IMR-90 (cell line): ENCODE data around the gene RPE. TPM values are rescaled to one million over a fixed set of nuclear protein-coding genes. Genes with fewer than 3 reads are reported as not detected.

ENCODE experiments used
- ATAC-seq: fragments of 200-7000 bp; cut with Tn5 transposase; 2 replicates; pipeline ENCODE4 v1.9.1; 2020; ENCODE audit warnings: low read depth, mild to moderate bottlenecking, moderate library complexity
- BruUV-seq: library from RNA; stranded (reverse); fragments of 400-500 nt; replicated peaks from 2 replicates; lab custom pipeline; 2021; lab: Mats Ljungman, UMichigan
- CTCF ChIA-PET: fragments of 300-600 bp; formaldehyde crosslinking; extraction: SDS; loops from one replicate; lab custom pipeline; 2021; ENCODE audit warnings: antibody characterized with exemption; lab: Yijun Ruan, JAX
- POLR2A ChIA-PET: fragments of 300-600 bp; sonication (Branson Sonifier 250); formaldehyde crosslinking; loops from one replicate; lab custom pipeline; 2022; ENCODE audit warnings: antibody characterized with exemption; ENCODE audit not compliant: unreplicated experiment; lab: Charles Lee
- DNase-seq: peaks from one replicate; pipeline ENCODE4 v3.0.0; 2013
- H2AFZ ChIP-seq: replicated peaks from 2 replicates; pipeline ENCODE3; 2013; ENCODE audit warnings: low read length, mild to moderate bottlenecking; ENCODE audit not compliant: poor library complexity
- H2AK5ac ChIP-seq: 2 replicates; pipeline ENCODE4 v1.6.1; 2013; ENCODE audit warnings: low read depth, low read length, inconsistent platforms
- H2AK9ac ChIP-seq: replicated peaks from 2 replicates; pipeline ENCODE3; 2013; ENCODE audit warnings: mild to moderate bottlenecking, low read depth, low read length, moderate library complexity; ENCODE audit not compliant: poor library complexity
- H2BK120ac ChIP-seq: 2 replicates; pipeline ENCODE4 v1.6.1; 2013; ENCODE audit warnings: low read depth, low read length, inconsistent platforms
- H2BK15ac ChIP-seq: 3 replicates; pipeline ENCODE4 v1.6.1; 2013; ENCODE audit warnings: low read depth, low read length, inconsistent platforms
- H2BK20ac ChIP-seq: 2 replicates; pipeline ENCODE4 v1.6.1; 2013; ENCODE audit warnings: low read depth, mild to moderate bottlenecking, inconsistent platforms, low read length, moderate library complexity
- H2BK5ac ChIP-seq: 2 replicates; pipeline ENCODE4 v1.6.1; 2013; ENCODE audit warnings: mild to moderate bottlenecking, low read depth, low read length, inconsistent platforms; ENCODE audit not compliant: poor library complexity, severe bottlenecking
- H3K14ac ChIP-seq: replicated peaks from 2 replicates; pipeline ENCODE4 v1.6.1; 2013; ENCODE audit warnings: low read depth, low read length, inconsistent platforms
- H3K18ac ChIP-seq: 2 replicates; pipeline ENCODE4 v1.6.1; 2013; ENCODE audit warnings: low read depth, low read length, control low read depth
- H3K23ac ChIP-seq: 2 replicates; pipeline ENCODE4 v1.6.1; 2013; ENCODE audit warnings: low read depth, low read length, inconsistent platforms
- H3K27ac ChIP-seq: 2 replicates; pipeline ENCODE4 v1.5.1; 2013; ENCODE audit warnings: mild to moderate bottlenecking, control low read depth, low read length; ENCODE audit not compliant: insufficient read depth
- H3K27me3 ChIP-seq: 2 replicates; pipeline ENCODE4 v1.6.1; 2013; ENCODE audit warnings: low read length; ENCODE audit not compliant: control insufficient read depth, insufficient read depth
- H3K36me3 ChIP-seq: 2 replicates; pipeline ENCODE4 v1.6.1; 2013; ENCODE audit warnings: low read length, mixed read lengths; ENCODE audit not compliant: control insufficient read depth, insufficient read depth
- H3K4ac ChIP-seq: 2 replicates; pipeline ENCODE4 v1.6.1; 2013; ENCODE audit warnings: low read depth, low read length, inconsistent platforms
- H3K4me1 ChIP-seq: 2 replicates; pipeline ENCODE4 v1.6.1; 2013; ENCODE audit warnings: low read length, mixed read lengths; ENCODE audit not compliant: control insufficient read depth, insufficient read depth
- H3K4me2 ChIP-seq: 2 replicates; pipeline ENCODE4 v1.6.1; 2013; ENCODE audit warnings: low read depth, mild to moderate bottlenecking, control low read depth, low read length, moderate library complexity
- H3K4me3 ChIP-seq: 2 replicates; pipeline ENCODE4 v1.5.1; 2013; ENCODE audit warnings: low read depth, mild to moderate bottlenecking, control low read depth, low read length, moderate library complexity; ENCODE audit not compliant: insufficient read depth
- H3K56ac ChIP-seq: 2 replicates; pipeline ENCODE4 v1.6.1; 2013; ENCODE audit warnings: low read length, inconsistent platforms; ENCODE audit not compliant: insufficient read depth; ENCODE audit errors: extremely low read depth
- H3K79me1 ChIP-seq, 2 experiments: 2 replicates each; pipeline ENCODE4 v1.6.1; 2013; ENCODE audit warnings: low read length in 2 of 2, inconsistent platforms in 1 of 2, low read depth in 1 of 2
- H3K9ac ChIP-seq: 2 replicates; pipeline ENCODE4 v1.6.1; 2013; ENCODE audit warnings: low read depth, low read length, control low read depth
- H3K9me1 ChIP-seq: 2 replicates; pipeline ENCODE4 v1.6.1; 2013; ENCODE audit warnings: low read length, inconsistent platforms; ENCODE audit not compliant: insufficient read depth
- H3K9me3 ChIP-seq: 2 replicates; pipeline ENCODE4 v1.6.1; 2013; ENCODE audit warnings: low read length; ENCODE audit not compliant: control insufficient read depth, insufficient read depth
- H4K20me1 ChIP-seq: 2 replicates; pipeline ENCODE4 v1.6.1; 2013; ENCODE audit warnings: low read length, inconsistent platforms; ENCODE audit not compliant: insufficient read depth
- H4K5ac ChIP-seq: 2 replicates; pipeline ENCODE4 v1.6.1; 2013; ENCODE audit warnings: mild to moderate bottlenecking, low read depth, low read length, control low read depth
- H4K8ac ChIP-seq, 2 experiments: 2 replicates each; pipeline ENCODE4 v1.6.1; 2013; ENCODE audit warnings: low read depth in 2 of 2, low read length in 2 of 2, control low read depth in 1 of 2, inconsistent platforms in 1 of 2
- H4K91ac ChIP-seq: 2 replicates; pipeline ENCODE4 v1.6.1; 2013; ENCODE audit warnings: low read depth, low read length, inconsistent platforms; ENCODE audit not compliant: insufficient read depth
- BHLHE40 ChIP-seq: fragments of 150-350 bp; IDR thresholded peaks from 2 replicates; pipeline ENCODE4 v1.6.1; 2016; ENCODE audit warnings: mild to moderate bottlenecking, low read depth, low read length
- CEBPB ChIP-seq: IDR thresholded peaks from 2 replicates; pipeline ENCODE4 v1.6.1; 2012; ENCODE audit warnings: low read depth, low read length, improper control_type of control experiment
- CHD1 ChIP-seq: IDR thresholded peaks from 2 replicates; pipeline ENCODE4 v1.6.1; 2012; ENCODE audit warnings: low read depth, low read length, improper control_type of control experiment
- CTCF ChIP-seq: conservative IDR thresholded peaks from 2 replicates; pipeline ENCODE4 v1.5.1; 2012; ENCODE audit warnings: mild to moderate bottlenecking, low read depth, low read length, improper control_type of control experiment
- ELK1 ChIP-seq: fragments of 150-350 bp; IDR thresholded peaks from 2 replicates; pipeline ENCODE4 v1.6.1; 2016; ENCODE audit warnings: low read depth, mild to moderate bottlenecking, low read length, moderate library complexity, borderline replicate concordance
- FOS ChIP-seq: fragments of 150-350 bp; IDR thresholded peaks from 2 replicates; pipeline ENCODE4 v1.6.1; 2016; ENCODE audit warnings: low read depth, low read length
- MAFK ChIP-seq: IDR thresholded peaks from 2 replicates; pipeline ENCODE4 v1.6.1; 2012; ENCODE audit warnings: low read depth, low read length, improper control_type of control experiment
- MAZ ChIP-seq: IDR thresholded peaks from 2 replicates; pipeline ENCODE4 v1.6.1; 2012; ENCODE audit warnings: low read depth, mild to moderate bottlenecking, low read length, improper control_type of control experiment, moderate library complexity, borderline replicate concordance
- POLR2A ChIP-seq: IDR thresholded peaks from 2 replicates; pipeline ENCODE4 v1.6.1; 2012; ENCODE audit warnings: mild to moderate bottlenecking, low read depth, low read length
- RAD21 ChIP-seq: IDR thresholded peaks from 2 replicates; pipeline ENCODE4 v1.6.1; 2012; ENCODE audit warnings: low read length, improper control_type of control experiment
- RCOR1 ChIP-seq: IDR thresholded peaks from 2 replicates; pipeline ENCODE4 v1.6.1; 2012; ENCODE audit warnings: mild to moderate bottlenecking, low read length, improper control_type of control experiment; ENCODE audit not compliant: insufficient replicate concordance
- RFX5 ChIP-seq: IDR thresholded peaks from 2 replicates; pipeline ENCODE4 v1.8.0; 2012; ENCODE audit warnings: low read depth, mild to moderate bottlenecking, low read length, moderate library complexity
- SMC3 ChIP-seq: fragments of 150-350 bp; IDR thresholded peaks from 2 replicates; pipeline ENCODE4 v1.6.1; 2016; ENCODE audit warnings: low read depth, mild to moderate bottlenecking, antibody characterized with exemption, low read length, moderate library complexity
- USF2 ChIP-seq: fragments of 150-350 bp; IDR thresholded peaks from 2 replicates; pipeline ENCODE4 v1.6.1; 2017; ENCODE audit warnings: mild to moderate bottlenecking, antibody characterized with exemption, low read length, low read depth
- WGBS, 2 experiments: methylation state at CpG; one replicate each; pipeline versions ENCODE4 v1.1.5 to v1.1.7; 2013; ENCODE audit warnings: missing lambda C conversion rate in 2 of 2; ENCODE audit not compliant: insufficient read length in 1 of 2; ENCODE audit errors: extremely low coverage in 2 of 2; 5-methylcytosine and 5-hydroxymethylcytosine counted together
- dilution Hi-C: fragments of 300-500 bp; cut with HindIII; formaldehyde crosslinking; loops from one replicate; pipeline ENCODE4 v1.14.3; 2018; ENCODE audit warnings: low sequenced_read_pairs; ENCODE audit not compliant: unreplicated experiment
- in situ Hi-C: fragments of 300-500 bp; cut with MboI; formaldehyde crosslinking; loops from 3 replicates; pipeline ENCODE4 v1.14.3; 2019; ENCODE audit warnings: low sequenced_read_pairs, inconsistent platforms, mixed read lengths
- intact Hi-C: fragments of 100-400 bp; cut with micrococcal nuclease; formaldehyde crosslinking; loops from 2 replicates; pipeline ENCODE4 v1.10.0; 2022
- polyA plus RNA-seq, 3 experiments: library from polyadenylated mRNA; depleted of rRNA; stranded (reverse); fragments of >200 nt; gene quantifications; 2 replicates each; pipeline ENCODE4 v1.2.3, GENCODE V29; 2012; ENCODE audit warnings: low replicate concordance in 1 of 3
- total RNA-seq: library from RNA; depleted of rRNA; stranded (reverse); fragments of >200 nt; gene quantifications from 2 replicates; pipeline ENCODE4 v1.2.3, GENCODE V29; 2012

Gene RPE
- total and polyA plus RNA-seq, 2 of the 4 experiments (the other 2 are of a cell fraction): 66.7 to 339 TPM

- H3K18ac ChIP-seq: no peak overlapping the region
- H3K27ac ChIP-seq: no peak overlapping the region
- no peaks in the 10 kb centered on the region for H4K20me1 ChIP-seq
- H3K9me1 ChIP-seq: no peaks in the 10 kb centered on the region
- H2AFZ ChIP-seq: no peak overlapping the region
- no peaks in the 10 kb centered on the region for H3K79me1 ChIP-seq
- no peaks in the 10 kb centered on the region for H3K27me3 ChIP-seq
- no peak overlapping the region for H4K5ac ChIP-seq
- no peak overlapping the region for H2AK5ac ChIP-seq
- CTCF ChIA-PET: interaction anchor here (0.6 to 1.8 kb wide), 6 partner anchors 8 to 263 kb away, joined by 3 to 7 read pairs (median 5); no protein-coding TSS in a partner anchor
- H2AK9ac ChIP-seq: no peak overlapping the region
- no peak overlapping the region for H4K91ac ChIP-seq
- POLR2A ChIA-PET: no interaction called here
- intact Hi-C loops (loop anchor here (2.0 to 5.0 kb wide), 4 partner anchors 379 to 1554 kb away; partner anchors contain the start of genes MAP2 and PTH2R), dilution Hi-C loops (no loop called here), in situ Hi-C loops (loop anchor here (25.0 kb wide), 2 partner anchors 624 to 1574 kb away; no protein-coding TSS in a partner anchor)
- no peak overlapping the region for H2BK15ac ChIP-seq
- H4K8ac ChIP-seq: no peak overlapping the region
- no peaks in the 10 kb centered on the region for H3K9me3 ChIP-seq
- H3K4me1 ChIP-seq: no peaks in the 10 kb centered on the region
- DNase-seq (peak; percentile 37), ATAC-seq (peak; percentile 93)
- no TSS peak for BruUV-seq
- H2BK20ac ChIP-seq: no peak overlapping the region
- no peak overlapping the region for H3K4ac ChIP-seq
- H3K4me3 ChIP-seq: no peak overlapping the region
- no peak overlapping the region for H3K9ac ChIP-seq
- H3K4me2 ChIP-seq: no peak overlapping the region
- no peak overlapping the region for H2BK5ac ChIP-seq
- no peak overlapping the region for H3K23ac ChIP-seq
- H3K56ac ChIP-seq: no peak overlapping the region
- no CpG with 5 or more reads among the region's 4 CpGs for WGBS, 2 experiments
- H3K36me3 ChIP-seq: no peaks in the 10 kb centered on the region
- no peak overlapping the region for H3K14ac ChIP-seq
- H2BK120ac ChIP-seq: no peak overlapping the region
- TF ChIP-seq POLR2A (no peak), BHLHE40 (no peak), CEBPB (no peak), CTCF (peak; percentile 64), CHD1 (no peak), USF2 (no peak), RAD21 (peak; percentile 51), MAFK (peak; percentile 60), FOS (no peak), MAZ (no peak), RCOR1 (no peak), ELK1 (no peak), SMC3 (no peak), RFX5 (no peak)
These were observed 41.5 kb upstream of the RPE start for GRCh38 chr2:209960676-209961630.
